IPS-15b (cell line): ENCODE results near the gene SEC22B.
"Not testable (repeated sequence)": the region's sequence is repeated elsewhere in the genome, so short reads cannot be mapped to it uniquely, and the experiment has no call there.

Source experiments
- H3K27me3 ChIP-seq: one replicate; pipeline ENCODE4 v1.6.1; 2013; ENCODE audit warnings: low read length; ENCODE audit not compliant: control insufficient read depth, insufficient read depth
- H3K36me3 ChIP-seq: one replicate; pipeline ENCODE4 v1.6.1; 2013; ENCODE audit warnings: low read length; ENCODE audit not compliant: control insufficient read depth, insufficient read depth
- H3K4me1 ChIP-seq: one replicate; pipeline ENCODE4 v1.6.1; 2013; ENCODE audit warnings: mild to moderate bottlenecking, low read length; ENCODE audit not compliant: control insufficient read depth, insufficient read depth
- H3K4me3 ChIP-seq: one replicate; pipeline ENCODE4 v1.5.1; 2013; ENCODE audit warnings: low read depth, low read length
- H3K9ac ChIP-seq: one replicate; pipeline ENCODE4 v1.6.1; 2013; ENCODE audit warnings: low read depth, mild to moderate bottlenecking, low read length
- H3K9me3 ChIP-seq: one replicate; pipeline ENCODE4 v1.6.1; 2013; ENCODE audit warnings: mild to moderate bottlenecking, low read length; ENCODE audit not compliant: control insufficient read depth, insufficient read depth

The SEC22B gene

GRCh38 chr1:120123813-120124510 is 52.4 kb downstream of the SEC22B start:
- H3K27me3 ChIP-seq, H3K4me3 ChIP-seq, H3K9me3 ChIP-seq, H3K36me3 ChIP-seq, H3K9ac ChIP-seq, H3K4me1 ChIP-seq: not testable (repeated sequence)

GRCh38 chr1:120122262-120122893 is 53.9 kb downstream of the SEC22B start:
- H3K27me3 ChIP-seq, H3K9me3 ChIP-seq, H3K9ac ChIP-seq, H3K36me3 ChIP-seq, H3K4me3 ChIP-seq, H3K4me1 ChIP-seq: not testable (repeated sequence)

GRCh38 chr1:120121830-120122229 is 54.5 kb downstream of the SEC22B start:
- H3K27me3 ChIP-seq, H3K9ac ChIP-seq, H3K4me1 ChIP-seq, H3K9me3 ChIP-seq, H3K36me3 ChIP-seq, H3K4me3 ChIP-seq: not testable (repeated sequence)

- H3K9ac ChIP-seq, H3K27me3 ChIP-seq, H3K36me3 ChIP-seq, H3K9me3 ChIP-seq, H3K4me1 ChIP-seq, H3K4me3 ChIP-seq: not testable (repeated sequence)
These were observed 55.8 kb downstream of the SEC22B start for GRCh38 chr1:120120525-120120924.

- not testable (repeated sequence) for H3K9ac ChIP-seq, H3K4me3 ChIP-seq, H3K27me3 ChIP-seq, H3K4me1 ChIP-seq, H3K36me3 ChIP-seq, H3K9me3 ChIP-seq
These were observed 58.7 kb downstream of the SEC22B start for GRCh38 chr1:120117371-120118177.

GRCh38 chr1:120116094-120116493 is 60.2 kb downstream of the SEC22B start:
- H3K27me3 ChIP-seq, H3K9me3 ChIP-seq, H3K36me3 ChIP-seq, H3K4me3 ChIP-seq, H3K4me1 ChIP-seq, H3K9ac ChIP-seq: not testable (repeated sequence)

- H3K27me3 ChIP-seq, H3K36me3 ChIP-seq, H3K9me3 ChIP-seq, H3K9ac ChIP-seq, H3K4me1 ChIP-seq, H3K4me3 ChIP-seq: not testable (repeated sequence)
These were observed 63.2 kb downstream of the SEC22B start for GRCh38 chr1:120113134-120113533.

- H3K27me3 ChIP-seq, H3K4me3 ChIP-seq, H3K9me3 ChIP-seq, H3K4me1 ChIP-seq, H3K9ac ChIP-seq, H3K36me3 ChIP-seq: not testable (repeated sequence)
These were observed 64.1 kb downstream of the SEC22B start for GRCh38 chr1:120112212-120112611.

GRCh38 chr1:120111771-120112170 is 64.5 kb downstream of the SEC22B start:
- not testable (repeated sequence) for H3K36me3 ChIP-seq, H3K9me3 ChIP-seq, H3K4me3 ChIP-seq, H3K9ac ChIP-seq, H3K4me1 ChIP-seq, H3K27me3 ChIP-seq

GRCh38 chr1:120111008-120111407 is 65.3 kb downstream of the SEC22B start:
- not testable (repeated sequence) for H3K27me3 ChIP-seq, H3K9ac ChIP-seq, H3K9me3 ChIP-seq, H3K4me3 ChIP-seq, H3K36me3 ChIP-seq, H3K4me1 ChIP-seq

GRCh38 chr1:120109656-120110055 is 66.7 kb downstream of the SEC22B start:
- not testable (repeated sequence) for H3K9me3 ChIP-seq, H3K4me1 ChIP-seq, H3K27me3 ChIP-seq, H3K4me3 ChIP-seq, H3K9ac ChIP-seq, H3K36me3 ChIP-seq

GRCh38 chr1:120109180-120109579 is 67.1 kb downstream of the SEC22B start:
- not testable (repeated sequence) for H3K9ac ChIP-seq, H3K27me3 ChIP-seq, H3K36me3 ChIP-seq, H3K9me3 ChIP-seq, H3K4me3 ChIP-seq, H3K4me1 ChIP-seq
